NT2/D1 (cell line): ENCODE data around the gene WASF2.

Source experiments
- SUZ12 ChIP-seq: IDR thresholded peaks from 2 replicates; pipeline ENCODE4 v1.6.1; 2011; ENCODE audit not compliant: insufficient read length, insufficient read depth; ENCODE audit errors: extremely low read depth
- ZNF274 ChIP-seq: IDR thresholded peaks from 2 replicates; pipeline ENCODE4 v1.6.1; 2011; ENCODE audit warnings: mild to moderate bottlenecking, low read depth, low read length

GRCh38 chr1:27445177-27445936 lies 44.6 kb downstream of the WASF2 start:
- TF ChIP-seq ZNF274 (no peak), SUZ12 (no peak)
